ENCODE results near the gene CDKN3.
"Not testable (repeated sequence)": the region's sequence is repeated elsewhere in the genome, so short reads cannot be mapped to it uniquely, and the experiment has no call there.

Gene CDKN3

DNA sequence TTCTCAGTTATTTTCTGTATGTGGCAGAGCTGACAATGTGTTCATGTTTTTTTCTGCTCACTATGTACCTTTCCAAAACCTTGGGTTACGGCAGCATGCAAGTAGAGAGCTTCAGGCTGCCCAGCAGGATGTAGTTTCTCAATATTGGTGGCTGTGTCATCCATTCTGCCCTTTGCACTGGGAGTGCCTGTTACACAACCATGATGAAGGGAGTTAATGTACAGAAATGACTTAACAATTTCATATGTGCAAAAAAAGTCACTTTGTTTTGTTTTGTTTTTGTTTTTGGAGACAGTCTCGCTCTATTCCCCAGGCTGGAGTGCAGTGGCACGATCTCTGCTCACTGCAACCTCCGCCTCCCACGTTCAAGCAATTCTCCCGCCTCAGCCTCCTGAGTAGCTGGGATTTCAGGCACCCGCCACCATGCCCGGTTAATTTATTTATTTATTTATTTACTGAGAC lies 50.5 kb downstream of the CDKN3 start:
- FAIRE-seq = no peak
- TF ChIP-seq, protein P1, sequence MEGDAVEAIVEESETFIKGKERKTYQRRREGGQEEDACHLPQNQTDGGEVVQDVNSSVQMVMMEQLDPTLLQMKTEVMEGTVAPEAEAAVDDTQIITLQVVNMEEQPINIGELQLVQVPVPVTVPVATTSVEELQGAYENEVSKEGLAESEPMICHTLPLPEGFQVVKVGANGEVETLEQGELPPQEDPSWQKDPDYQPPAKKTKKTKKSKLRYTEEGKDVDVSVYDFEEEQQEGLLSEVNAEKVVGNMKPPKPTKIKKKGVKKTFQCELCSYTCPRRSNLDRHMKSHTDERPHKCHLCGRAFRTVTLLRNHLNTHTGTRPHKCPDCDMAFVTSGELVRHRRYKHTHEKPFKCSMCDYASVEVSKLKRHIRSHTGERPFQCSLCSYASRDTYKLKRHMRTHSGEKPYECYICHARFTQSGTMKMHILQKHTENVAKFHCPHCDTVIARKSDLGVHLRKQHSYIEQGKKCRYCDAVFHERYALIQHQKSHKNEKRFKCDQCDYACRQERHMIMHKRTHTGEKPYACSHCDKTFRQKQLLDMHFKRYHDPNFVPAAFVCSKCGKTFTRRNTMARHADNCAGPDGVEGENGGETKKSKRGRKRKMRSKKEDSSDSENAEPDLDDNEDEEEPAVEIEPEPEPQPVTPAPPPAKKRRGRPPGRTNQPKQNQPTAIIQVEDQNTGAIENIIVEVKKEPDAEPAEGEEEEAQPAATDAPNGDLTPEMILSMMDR (IDR thresholded peaks at IDR 0.05; ENCODE audit: insufficient read depth, missing control alignments) = no peak
- DNase-seq (ENCODE audit: insufficient read length, low spot score) = no peak

DNA sequence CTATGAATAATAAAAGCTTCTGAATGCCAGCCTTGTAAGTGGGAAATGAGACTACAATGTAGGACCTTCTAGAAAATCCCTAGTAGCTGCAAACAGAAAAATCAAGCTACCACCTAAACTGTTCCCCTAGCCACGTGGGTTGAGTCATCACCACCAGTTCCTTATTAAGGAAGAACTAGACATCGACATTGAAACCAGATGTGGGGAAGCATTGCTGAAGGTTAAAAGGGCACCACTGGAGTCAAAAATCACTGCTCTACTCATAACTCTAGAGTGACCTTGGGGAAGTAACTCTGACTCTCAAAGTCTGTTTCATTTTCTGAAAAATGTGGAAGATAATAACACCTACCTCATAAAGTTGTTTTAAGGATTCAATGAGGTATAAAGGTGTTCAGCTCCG lies 53.7 kb downstream of the CDKN3 start:
- FAIRE-seq (no peak), DNase-seq (ENCODE audit: insufficient read length, low spot score) (no peak)
- TF ChIP-seq, protein P1 (IDR thresholded peaks at IDR 0.05; ENCODE audit: insufficient read depth, missing control alignments) = no peak

DNA sequence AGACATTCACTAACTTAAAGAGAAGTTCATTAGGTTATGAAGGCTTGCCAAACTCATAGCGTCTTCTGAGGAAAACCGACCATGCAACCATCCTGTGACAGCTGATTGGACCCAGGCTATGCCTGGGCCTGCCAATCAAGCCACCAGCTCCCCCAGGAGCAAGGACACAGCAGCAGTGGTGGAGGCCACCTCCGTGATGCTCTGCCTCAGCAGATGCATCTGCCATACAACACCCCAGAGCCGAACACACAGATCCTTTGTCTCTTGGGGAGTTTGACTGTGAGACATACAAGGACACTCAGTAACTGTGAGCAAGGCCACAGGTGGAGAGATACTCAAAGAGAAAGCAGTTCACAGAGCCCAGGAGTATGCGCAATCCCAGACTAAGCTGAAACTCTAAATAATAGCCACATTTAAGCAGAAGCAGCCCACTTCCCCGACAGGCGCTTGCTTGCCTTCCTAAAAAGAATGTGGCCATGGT lies 54.4 kb downstream of the CDKN3 start:
- TF ChIP-seq, protein P1 (IDR thresholded peaks at IDR 0.05; ENCODE audit: insufficient read depth, missing control alignments) = no peak
- DNase-seq (ENCODE audit: insufficient read length, low spot score) = no peak
- FAIRE-seq = no peak

DNA sequence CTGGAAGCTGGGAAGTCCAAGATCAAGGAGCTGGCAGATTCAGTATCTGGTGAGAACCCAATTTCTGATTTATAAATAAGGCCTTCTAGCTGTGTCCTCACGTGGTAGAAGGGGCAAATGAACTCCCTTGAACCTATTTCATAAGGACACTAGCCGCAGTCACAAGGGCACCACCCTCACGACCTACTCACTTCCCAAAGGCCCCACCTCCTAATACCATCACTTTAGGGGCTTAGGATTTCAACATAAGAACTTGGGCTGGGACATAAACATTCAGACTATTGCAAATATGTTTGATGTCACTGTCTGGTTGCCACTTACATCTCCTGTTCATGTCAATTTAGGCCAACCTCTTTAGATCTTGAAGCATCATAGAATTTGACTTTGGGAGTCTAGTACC lies 55.2 kb downstream of the CDKN3 start:
- DNase-seq (ENCODE audit: insufficient read length, low spot score) (no peak), FAIRE-seq (no peak)
- TF ChIP-seq, protein P1 (IDR thresholded peaks at IDR 0.05; ENCODE audit: insufficient read depth, missing control alignments) = no peak

DNA sequence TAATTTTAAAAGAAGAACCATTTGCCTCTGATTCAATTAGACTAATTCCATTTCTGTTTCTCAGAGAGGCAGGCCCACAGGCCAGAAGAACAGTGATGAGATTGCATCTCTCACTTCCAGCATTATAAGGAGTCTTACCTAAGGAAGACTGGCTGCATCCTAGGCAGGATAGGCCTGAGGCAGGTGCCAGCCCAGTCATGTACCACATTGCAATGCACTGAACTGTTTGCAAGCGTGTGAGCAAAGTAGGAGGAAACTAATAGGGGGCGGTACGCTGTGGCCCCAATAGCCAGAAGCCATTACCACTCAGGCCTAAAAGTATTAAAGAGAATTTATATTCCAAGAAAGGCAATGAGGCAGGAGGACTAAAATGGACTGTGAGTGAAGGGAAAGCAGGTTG lies 56.4 kb downstream of the CDKN3 start:
- TF ChIP-seq, protein P1 (IDR thresholded peaks at IDR 0.05; ENCODE audit: insufficient read depth, missing control alignments) = no peak
- no peak for FAIRE-seq
- DNase-seq (ENCODE audit: insufficient read length, low spot score) = no peak

DNA sequence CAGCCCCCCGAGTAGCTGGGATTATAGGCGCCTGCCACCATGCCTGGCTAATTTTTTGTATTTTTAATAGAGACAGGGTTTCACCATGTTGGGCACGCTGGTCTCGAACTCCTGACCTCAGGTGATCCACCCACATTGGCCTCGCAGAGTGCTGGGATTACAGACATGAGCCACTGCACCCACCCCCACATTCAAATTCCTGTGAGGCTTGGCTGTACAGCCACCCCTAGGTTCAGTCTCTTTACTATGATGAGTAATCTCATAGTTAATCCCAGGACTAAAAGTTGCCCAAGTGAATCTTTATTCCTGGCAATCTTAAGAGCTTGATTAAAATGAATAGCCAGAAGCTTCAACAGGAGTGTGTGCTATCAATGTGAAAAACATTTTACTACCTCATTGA lies 57.2 kb downstream of the CDKN3 start:
- FAIRE-seq; DNase-seq (ENCODE audit: insufficient read length, low spot score): not testable (repeated sequence)

DNA sequence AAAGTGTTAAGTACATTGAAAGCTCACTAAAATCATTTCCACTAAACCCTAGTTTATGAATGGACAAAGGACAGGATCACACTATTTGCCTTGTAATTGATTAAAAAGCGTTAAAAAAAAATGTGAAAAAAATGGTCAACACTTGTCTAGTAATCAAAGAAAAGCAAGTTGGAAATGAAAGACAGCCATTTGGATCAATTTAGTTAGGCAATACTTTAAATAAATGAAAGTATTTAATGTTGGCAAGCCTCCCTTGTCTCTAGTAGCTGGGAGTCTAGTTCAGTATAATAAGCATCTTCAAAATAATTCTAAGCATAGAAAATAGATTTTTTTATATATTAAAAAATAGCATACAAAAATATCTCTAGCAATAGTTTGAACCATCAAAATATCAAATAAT lies 58.6 kb downstream of the CDKN3 start:
- no peak for FAIRE-seq
- no peak for DNase-seq (ENCODE audit: insufficient read length, low spot score)

DNA sequence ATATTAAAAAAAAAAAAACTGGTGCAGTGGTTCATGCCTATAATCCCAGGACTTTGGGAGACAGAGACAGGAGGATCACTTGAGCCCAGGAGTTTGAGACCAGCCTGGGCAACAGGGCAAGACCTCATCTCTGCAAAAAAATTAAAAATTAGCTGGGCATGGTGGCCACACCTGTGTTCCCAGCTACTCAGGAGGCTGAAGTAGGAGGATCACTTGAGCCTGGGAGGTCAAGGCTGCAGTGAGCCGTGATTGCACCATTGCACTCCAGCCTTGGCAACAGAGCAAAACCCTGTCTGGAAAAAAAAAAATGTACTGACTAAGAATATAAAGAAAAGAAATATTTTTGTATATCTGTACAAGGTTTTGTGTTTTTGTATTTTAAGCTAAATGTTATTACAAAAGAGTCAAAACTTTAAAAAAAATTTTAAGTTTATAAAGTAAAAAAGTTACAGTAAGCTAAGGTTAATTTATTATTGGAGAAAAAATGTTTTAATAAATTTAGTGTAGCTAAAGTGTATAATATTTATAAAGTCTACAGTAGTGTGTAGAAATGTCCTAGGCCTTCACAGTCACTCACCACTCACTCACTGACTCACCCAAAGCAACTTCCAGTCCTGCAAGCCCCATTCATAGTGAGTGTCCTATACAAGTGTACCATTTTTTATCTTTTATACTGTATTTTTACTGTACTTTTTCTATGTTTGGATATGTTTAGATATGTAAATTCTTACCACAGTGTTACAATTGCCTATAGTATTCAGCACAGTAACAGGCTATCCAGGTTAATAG lies 60.2 kb downstream of the CDKN3 start:
- not testable (repeated sequence) for FAIRE-seq; DNase-seq (ENCODE audit: insufficient read length, low spot score)

More for the DNA sequence above, 58.6 kb downstream of the CDKN3 start:
- TF ChIP-seq, protein P1 (IDR thresholded peaks at IDR 0.05; ENCODE audit: insufficient read depth, missing control alignments) = no peak
